ENCODE measurements around the gene MRAS. TPM values are rescaled to one million over a fixed set of nuclear protein-coding genes. Genes with fewer than 3 reads are reported as not detected.

MRAS gene
- total and polyA plus RNA-seq, 2 of the 4 experiments (the other 2 are of a cell fraction), result 59.3 to 60.6 TPM

DNA sequence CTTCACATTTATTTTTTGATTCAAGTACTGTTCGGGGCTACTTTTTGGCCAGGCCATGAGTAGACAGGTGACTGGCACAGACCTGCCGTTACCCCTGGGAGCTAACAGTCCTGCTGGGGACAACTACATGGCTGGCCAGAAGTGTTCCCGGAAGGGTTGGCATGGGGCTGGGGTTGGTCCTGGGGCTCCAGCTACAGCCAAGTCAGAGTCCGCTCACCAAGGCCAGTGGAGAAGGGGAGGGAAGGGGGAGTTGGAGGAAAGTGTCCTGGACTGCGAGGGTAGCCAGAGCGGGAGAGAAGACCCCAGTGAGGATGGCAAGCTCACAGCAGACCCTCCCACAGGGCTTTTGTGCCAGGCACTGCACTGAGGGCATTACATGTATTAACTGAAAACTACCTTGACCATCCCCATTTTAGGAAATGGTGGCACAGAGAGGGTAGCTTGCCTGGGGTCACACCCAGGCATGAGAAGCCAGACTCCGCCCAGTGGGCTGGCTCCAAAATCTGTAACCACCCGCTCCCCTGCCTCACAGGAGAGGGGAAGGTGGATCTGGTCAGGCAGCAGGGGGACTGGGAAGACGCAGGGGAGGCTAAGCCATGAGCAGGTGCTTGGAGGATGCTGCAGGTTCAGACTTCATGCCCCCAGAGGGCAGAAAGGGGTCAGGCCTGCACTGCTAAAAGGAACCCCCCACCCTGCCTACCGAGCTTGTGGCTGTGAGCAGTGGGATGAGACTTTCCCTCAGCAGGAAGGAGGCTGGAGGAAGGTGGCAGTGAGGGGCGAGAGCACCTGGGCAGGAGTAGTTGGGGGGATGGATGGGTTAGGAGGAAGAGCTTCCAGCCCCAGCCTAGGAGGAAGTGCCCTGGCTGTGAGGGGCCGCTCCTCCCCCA is 47.7 kb downstream of the MRAS start (continued):
- TF ChIP-seq MXI1 (IDR thresholded peaks at IDR 0.05; ENCODE audit: borderline replicate concordance, low read depth, low read length), result no peak

DNA sequence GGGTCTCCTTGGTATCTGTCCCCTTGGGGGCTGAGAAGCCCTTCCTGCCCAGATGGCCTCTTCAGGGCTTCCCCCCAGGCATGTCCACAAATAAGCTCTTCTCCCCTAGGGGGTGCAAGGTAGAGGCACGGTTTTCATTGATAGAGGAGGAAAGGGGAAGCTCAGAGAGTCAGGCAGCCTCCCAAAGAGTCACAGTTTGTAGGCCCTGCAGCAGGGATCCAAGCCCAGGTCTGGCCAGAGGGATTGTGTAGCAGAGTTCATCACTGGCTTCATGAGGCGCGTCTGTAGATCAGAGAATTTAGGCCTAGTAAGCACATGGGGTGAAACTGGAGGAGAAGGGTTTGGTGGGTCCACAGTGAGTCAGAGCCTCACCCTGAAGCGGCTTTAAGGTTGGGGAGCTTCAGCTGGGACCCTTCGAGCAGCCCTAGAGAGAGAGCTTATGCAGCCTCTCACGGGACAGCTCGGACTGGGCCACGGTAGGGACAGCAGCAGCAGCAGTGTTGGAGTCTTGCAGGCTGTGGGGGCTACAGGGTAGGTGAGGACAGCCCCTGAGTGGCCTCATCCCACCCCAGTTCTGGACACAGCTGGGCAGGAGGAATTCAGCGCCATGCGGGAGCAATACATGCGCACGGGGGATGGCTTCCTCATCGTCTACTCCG is 48.5 kb downstream of the MRAS start:
- Histone ChIP-seq H2BK15ac (ENCODE audit: low read depth, low read length) (no peak overlapping the region), H3K18ac (ENCODE audit: low read depth, low read length) (no peak overlapping the region), H4K20me1 (ENCODE audit: insufficient read depth, low read length) (no peaks in the 10 kb centered on the region; the same call in 1 of the 2 replicates), H3K27me3 (ENCODE audit: control insufficient read depth, insufficient read depth, low read length) (no peaks in the 10 kb centered on the region), H3K4me2 (ENCODE audit: low read depth, low read length) (no peak overlapping the region), H3K9me1 (ENCODE audit: insufficient read depth, low read length) (no peaks in the 10 kb centered on the region; the same call in 1 of the 2 replicates), H4K8ac (ENCODE audit: low read depth in 2 of 2, low read length in 2 of 2) (no peak overlapping the region), H4K5ac (ENCODE audit: low read depth, low read length) (no peak overlapping the region), H3K4me3 (ENCODE audit: insufficient read depth, low read depth, low read length) (no peak overlapping the region), H3K23ac (ENCODE audit: low read depth, low read length) (no peak overlapping the region), H3K9me3 (ENCODE audit: control insufficient read depth, insufficient read depth, low read length) (no peaks in the 10 kb centered on the region), H3K9ac (ENCODE audit: low read depth, low read length) (no peak overlapping the region), H2AK5ac (ENCODE audit: low read depth, low read length) (no peak overlapping the region), H2BK5ac (ENCODE audit: low read depth, low read length, poor library complexity, severe bottlenecking) (no peak overlapping the region), H3K79me1 (ENCODE audit: low read depth in 1 of 2, low read length in 2 of 2) (peaks cover 5 to 28% of the 10 kb centered on the region in 2 experiments; a peak in 2 of 4 replicates), H3K4me1 (ENCODE audit: control insufficient read depth, insufficient read depth, low read length) (no peaks in the 10 kb centered on the region), H3K4ac (ENCODE audit: low read depth, low read length) (no peak overlapping the region), H2AK9ac (replicated peaks; ENCODE audit: low read depth, low read length, poor library complexity) (no peak overlapping the region), H3K14ac (replicated peaks; ENCODE audit: low read depth, low read length) (no peak overlapping the region), H2BK120ac (ENCODE audit: low read depth, low read length) (no peak overlapping the region), H3K36me3 (ENCODE audit: control insufficient read depth, insufficient read depth, low read length) (peaks cover 15% of the 10 kb centered on the region), H2AFZ (replicated peaks; ENCODE audit: low read length, poor library complexity) (no peak overlapping the region), H2BK20ac (ENCODE audit: low read depth, low read length) (no peak overlapping the region), H4K91ac (ENCODE audit: insufficient read depth, low read depth, low read length) (no peak overlapping the region), H3K27ac (ENCODE audit: insufficient read depth, low read length) (no peak overlapping the region), H3K56ac (ENCODE audit: extremely low read depth, insufficient read depth, low read length) (no peak overlapping the region)
- ChIA-PET POLR2A (ENCODE audit: unreplicated experiment) (no interaction called here), CTCF (interaction anchor here (1.3 to 1.5 kb wide), 2 partner anchors 15 to 21 kb away, joined by 3 to 8 read pairs; no protein-coding TSS in a partner anchor)
- intact Hi-C loops (cut with micrococcal nuclease) (no loop called here), in situ Hi-C loops (cut with MboI; ENCODE audit: low sequenced_read_pairs) (no loop called here), dilution Hi-C loops (cut with HindIII; ENCODE audit: low sequenced_read_pairs, unreplicated experiment) (no loop called here)
- ATAC-seq (ENCODE audit: low read depth) (no peak), DNase-seq (no peak)
- WGBS, 2 experiments (ENCODE audit: extremely low coverage in 2 of 2, insufficient read length in 1 of 2), result 100% methylated on average over 8 of the region's 14 CpGs; no CpG with 5 or more reads in 1 of the 2 experiments
- no TSS peak for BruUV-seq (replicated peaks)
- TF ChIP-seq SMC3 (IDR thresholded peaks at IDR 0.05; ENCODE audit: low read depth, low read length), result no peak
- TF ChIP-seq, protein P1, sequence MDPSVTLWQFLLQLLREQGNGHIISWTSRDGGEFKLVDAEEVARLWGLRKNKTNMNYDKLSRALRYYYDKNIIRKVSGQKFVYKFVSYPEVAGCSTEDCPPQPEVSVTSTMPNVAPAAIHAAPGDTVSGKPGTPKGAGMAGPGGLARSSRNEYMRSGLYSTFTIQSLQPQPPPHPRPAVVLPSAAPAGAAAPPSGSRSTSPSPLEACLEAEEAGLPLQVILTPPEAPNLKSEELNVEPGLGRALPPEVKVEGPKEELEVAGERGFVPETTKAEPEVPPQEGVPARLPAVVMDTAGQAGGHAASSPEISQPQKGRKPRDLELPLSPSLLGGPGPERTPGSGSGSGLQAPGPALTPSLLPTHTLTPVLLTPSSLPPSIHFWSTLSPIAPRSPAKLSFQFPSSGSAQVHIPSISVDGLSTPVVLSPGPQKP (IDR thresholded peaks at IDR 0.05; ENCODE audit: borderline replicate concordance, low read depth, low read length), result no peak
- TF ChIP-seq BHLHE40 (IDR thresholded peaks at IDR 0.05; ENCODE audit: low read depth, low read length), result no peak
- TF ChIP-seq CHD1 (IDR thresholded peaks at IDR 0.05; ENCODE audit: low read depth, low read length), result no peak
- TF ChIP-seq MXI1 (IDR thresholded peaks at IDR 0.05; ENCODE audit: borderline replicate concordance, low read depth, low read length), result no peak
